ENCODE measurements around the gene CNOT9. TPM values are rescaled to one million over a fixed set of nuclear protein-coding genes. Genes with fewer than 3 reads are reported as not detected.

Gene CNOT9
- total RNA-seq, 2 donors from 2014 or later: 64.2 to 65.6 TPM

- DNase-seq: no peak
- no peak overlapping the region for H3K27ac ChIP-seq (ENCODE audit: low read depth, low read length)
- Mint-ChIP-seq H3K27me3 (ENCODE audit: insufficient read depth) (no peaks in the 10 kb centered on the region), H3K4me1 (peaks cover 31% of the 10 kb centered on the region), H3K4me3 (peak overlapping the region; percentile 90), H3K9me3 (no peaks in the 10 kb centered on the region), H3K36me3 (ENCODE audit: low read depth) (peaks cover 19% of the 10 kb centered on the region), H3K27ac (no peak overlapping the region)
- no peak for TF ChIP-seq CTCF (conservative IDR thresholded peaks at IDR 0.05)
- H3K9me3 ChIP-seq (ENCODE audit: control insufficient read depth, low read length): no peaks in the 10 kb centered on the region
- 88 to 100% methylated on average over 1 of the region's 1 CpG for WGBS, 2 experiments (ENCODE audit: insufficient coverage in 1 of 2, insufficient read length in 1 of 2)
- H3K4me3 ChIP-seq (ENCODE audit: low read length): peak overlapping the region; percentile 92
- H3K9ac ChIP-seq (ENCODE audit: extremely low read depth, low read length, poor library complexity, severe bottlenecking): no peak overlapping the region
- peaks cover 7% of the 10 kb centered on the region for H3K4me1 ChIP-seq (ENCODE audit: control insufficient read depth, insufficient read depth, low read length)
- H3K27me3 ChIP-seq (ENCODE audit: control insufficient read depth, insufficient read depth, low read length, poor library complexity, severe bottlenecking): no peaks in the 10 kb centered on the region
- H3K36me3 ChIP-seq (ENCODE audit: control insufficient read depth, insufficient read depth, low read length): peaks cover 39% of the 10 kb centered on the region
These were observed 2.3 kb upstream of the CNOT9 start for GRCh38 chr2:218566296-218566695.

GRCh38 chr2:218567797-218568189 lies 846 bp upstream of the CNOT9 start:
- no peaks in the 10 kb centered on the region for H3K9me3 ChIP-seq (ENCODE audit: control insufficient read depth, low read length)
- Mint-ChIP-seq H3K4me3 (peak overlapping the region; percentile 90), H3K27ac (peak overlapping the region; percentile 97), H3K4me1 (peaks cover 31% of the 10 kb centered on the region), H3K36me3 (ENCODE audit: low read depth) (peaks cover 17% of the 10 kb centered on the region), H3K27me3 (ENCODE audit: insufficient read depth) (no peaks in the 10 kb centered on the region), H3K9me3 (no peaks in the 10 kb centered on the region)
- peak overlapping the region; percentile 79 for H3K27ac ChIP-seq (ENCODE audit: low read depth, low read length)
- DNase-seq: no peak
- no peak for TF ChIP-seq CTCF (conservative IDR thresholded peaks at IDR 0.05)
- WGBS, 2 experiments (ENCODE audit: insufficient coverage in 1 of 2, insufficient read length in 1 of 2): 0 to 1% methylated on average over 12 to 19 of the region's 19 CpGs
- no peaks in the 10 kb centered on the region for H3K27me3 ChIP-seq (ENCODE audit: control insufficient read depth, insufficient read depth, low read length, poor library complexity, severe bottlenecking)
- H3K4me3 ChIP-seq (ENCODE audit: low read length): peak overlapping the region; percentile 92
- H3K4me1 ChIP-seq (ENCODE audit: control insufficient read depth, insufficient read depth, low read length): peaks cover 7% of the 10 kb centered on the region
- H3K36me3 ChIP-seq (ENCODE audit: control insufficient read depth, insufficient read depth, low read length): peaks cover 35% of the 10 kb centered on the region
- peak overlapping the region; percentile 72 for H3K9ac ChIP-seq (ENCODE audit: extremely low read depth, low read length, poor library complexity, severe bottlenecking)

GRCh38 chr2:218569038-218569431 lies 396 bp downstream of the CNOT9 start:
- no peaks in the 10 kb centered on the region for H3K9me3 ChIP-seq (ENCODE audit: control insufficient read depth, low read length)
- Mint-ChIP-seq H3K27ac (peak overlapping the region; percentile 100), H3K27me3 (ENCODE audit: insufficient read depth) (no peaks in the 10 kb centered on the region), H3K4me1 (peaks cover 31% of the 10 kb centered on the region), H3K36me3 (ENCODE audit: low read depth) (peaks cover 20% of the 10 kb centered on the region), H3K4me3 (peak overlapping the region; percentile 90), H3K9me3 (no peaks in the 10 kb centered on the region)
- WGBS, 2 experiments (ENCODE audit: insufficient coverage in 1 of 2, insufficient read length in 1 of 2): 0% methylated on average over 28 to 31 of the region's 31 CpGs
- TF ChIP-seq CTCF (conservative IDR thresholded peaks at IDR 0.05): no peak
- peak overlapping the region; percentile 92 for H3K4me3 ChIP-seq (ENCODE audit: low read length)
- H3K36me3 ChIP-seq (ENCODE audit: control insufficient read depth, insufficient read depth, low read length): peaks cover 31% of the 10 kb centered on the region
- H3K9ac ChIP-seq (ENCODE audit: extremely low read depth, low read length, poor library complexity, severe bottlenecking): peak overlapping the region; percentile 94
- peak overlapping the region; percentile 98 for H3K27ac ChIP-seq (ENCODE audit: low read depth, low read length)
- no peak for DNase-seq
- no peaks in the 10 kb centered on the region for H3K27me3 ChIP-seq (ENCODE audit: control insufficient read depth, insufficient read depth, low read length, poor library complexity, severe bottlenecking)
- peaks cover 7% of the 10 kb centered on the region for H3K4me1 ChIP-seq (ENCODE audit: control insufficient read depth, insufficient read depth, low read length)
